Adrenal gland (tissue), 5 donors: Measurements from ENCODE around the gene AGBL5.

Experiments
- CTCF ChIP-seq, 6 experiments: fragments of 450-650 bp in 4 of 6; fragments of 200-600 bp in 2 of 6; sonication (generic) in 1 of 6; IDR thresholded peaks; 1 replicate in 5 of 6; 2 replicates in 1 of 6; pipeline versions ENCODE4 v1.5.1 to v1.8.0; 2016 to 2021; ENCODE audit warnings: antibody characterized with exemption in 6 of 6, mild to moderate bottlenecking in 2 of 6, moderate library complexity in 1 of 6
- POLR2A ChIP-seq, 2 donors: fragments of 450-650 bp; IDR thresholded peaks; one replicate each; pipeline ENCODE4 v1.6.1; 2017; ENCODE audit warnings: antibody characterized with exemption in 2 of 2, mild to moderate bottlenecking in 2 of 2, moderate library complexity in 1 of 2
- donor health status: DM: no; HTN: no; CAD: no.

DNA sequence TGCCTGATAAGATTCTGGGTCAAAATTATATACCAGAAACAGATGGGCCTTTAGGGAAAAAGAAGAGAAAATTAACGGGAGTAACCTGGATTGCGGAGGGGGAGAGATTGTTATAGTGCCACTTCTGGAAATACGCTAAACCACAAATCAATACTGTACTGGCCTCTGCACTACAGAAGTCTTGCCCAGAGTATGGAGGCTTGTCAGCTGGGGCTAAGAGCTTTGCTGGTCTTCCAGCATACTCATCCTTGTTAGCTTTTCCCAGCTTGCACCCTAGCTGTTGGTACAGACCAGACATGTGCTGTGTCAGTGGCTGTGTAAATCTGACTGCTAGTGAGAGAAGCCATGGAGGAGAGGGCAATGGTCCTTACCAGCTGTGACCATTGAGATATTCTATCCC, 8.9 kb downstream of the AGBL5 start:
- TF ChIP-seq POLR2A (IDR thresholded peaks at IDR 0.05), result no peak
- TF ChIP-seq CTCF (IDR thresholded peaks at IDR 0.05), result no peak
